GM23338 (cell line): ENCODE results near the gene MAST2.

Experiments
- CREB1 ChIP-seq: fragments of 250-450 bp; sonication (Bioruptor Pico); IDR thresholded peaks from 2 replicates; pipeline ENCODE4 v1.5.0; 2020; ENCODE audit warnings: low read depth, mild to moderate bottlenecking, moderate library complexity
- EZH2 ChIP-seq: fragments of 200-600 bp; sonication (generic); IDR thresholded peaks from one replicate; pipeline ENCODE4 v1.8.0; 2017; ENCODE audit warnings: antibody characterized with exemption, mild to moderate bottlenecking, low read depth; ENCODE audit not compliant: unreplicated experiment
- EZH2phosphoT487 ChIP-seq: fragments of 200-600 bp; sonication (generic); IDR thresholded peaks from one replicate; pipeline ENCODE4 v1.8.1; 2018; ENCODE audit warnings: antibody characterized with exemption; ENCODE audit not compliant: unreplicated experiment
- JUNB ChIP-seq: IDR thresholded peaks from one replicate; pipeline ENCODE4 v1.6.1; 2016; ENCODE audit warnings: antibody characterized with exemption; ENCODE audit not compliant: unreplicated experiment
- POLR2AphosphoS5 ChIP-seq: IDR thresholded peaks from 2 replicates; pipeline ENCODE4 v1.6.1; 2016; ENCODE audit warnings: antibody characterized with exemption, low read depth
- STAT1 ChIP-seq: IDR thresholded peaks from one replicate; pipeline ENCODE4 v1.6.1; 2016; ENCODE audit warnings: antibody characterized with exemption; ENCODE audit not compliant: unreplicated experiment
- ZNF114 ChIP-seq: fragments of 250-450 bp; sonication (Bioruptor Pico); IDR thresholded peaks from 2 replicates; pipeline ENCODE4 v1.5.0; 2020; ENCODE audit warnings: mild to moderate bottlenecking, moderate library complexity
- ZNF331 ChIP-seq: fragments of 250-450 bp; sonication (Bioruptor Pico); IDR thresholded peaks from 2 replicates; pipeline ENCODE4 v1.5.0; 2020; ENCODE audit warnings: low read depth, mild to moderate bottlenecking, moderate library complexity
- TF ChIP-seq, protein P1 (sequence below), 2 experiments: fragments of 200-600 bp in 1 of 2; sonication (generic) in 1 of 2; conservative IDR thresholded peaks; 2 replicates each; pipeline versions ENCODE4 v1.5.1 to v1.6.1; 2016 to 2017; ENCODE audit warnings: antibody characterized with exemption in 2 of 2, low read depth in 2 of 2, mild to moderate bottlenecking in 2 of 2, moderate library complexity in 1 of 2
- TF ChIP-seq, protein P2 (sequence below): IDR thresholded peaks from 2 replicates; pipeline ENCODE4 v1.6.1; 2016; ENCODE audit warnings: antibody characterized with exemption
- TF ChIP-seq, protein P3 (sequence below): IDR thresholded peaks from one replicate; pipeline ENCODE4 v1.6.1; 2018; ENCODE audit warnings: antibody characterized with exemption; ENCODE audit not compliant: unreplicated experiment

DNA sequence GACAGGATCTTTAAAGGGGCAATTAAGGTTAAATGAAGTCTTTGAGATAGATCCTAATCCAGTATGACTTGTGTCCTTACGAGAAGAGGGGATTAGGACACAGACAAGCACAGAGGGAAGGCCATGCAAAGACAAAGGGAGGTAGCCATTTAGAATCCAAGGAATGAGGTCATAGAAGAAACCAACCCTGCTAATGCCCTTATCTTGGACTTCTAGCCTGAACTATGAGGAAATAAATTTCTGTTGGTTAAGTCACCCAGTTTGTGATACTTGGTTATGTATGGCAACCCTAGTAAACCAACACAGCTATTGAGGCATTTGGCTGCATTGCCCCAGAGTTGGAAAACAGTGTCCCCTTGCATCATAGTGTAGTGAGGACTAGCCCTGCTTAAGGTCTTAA lies 121.3 kb downstream of the MAST2 start:
- TF ChIP-seq, protein P1, sequence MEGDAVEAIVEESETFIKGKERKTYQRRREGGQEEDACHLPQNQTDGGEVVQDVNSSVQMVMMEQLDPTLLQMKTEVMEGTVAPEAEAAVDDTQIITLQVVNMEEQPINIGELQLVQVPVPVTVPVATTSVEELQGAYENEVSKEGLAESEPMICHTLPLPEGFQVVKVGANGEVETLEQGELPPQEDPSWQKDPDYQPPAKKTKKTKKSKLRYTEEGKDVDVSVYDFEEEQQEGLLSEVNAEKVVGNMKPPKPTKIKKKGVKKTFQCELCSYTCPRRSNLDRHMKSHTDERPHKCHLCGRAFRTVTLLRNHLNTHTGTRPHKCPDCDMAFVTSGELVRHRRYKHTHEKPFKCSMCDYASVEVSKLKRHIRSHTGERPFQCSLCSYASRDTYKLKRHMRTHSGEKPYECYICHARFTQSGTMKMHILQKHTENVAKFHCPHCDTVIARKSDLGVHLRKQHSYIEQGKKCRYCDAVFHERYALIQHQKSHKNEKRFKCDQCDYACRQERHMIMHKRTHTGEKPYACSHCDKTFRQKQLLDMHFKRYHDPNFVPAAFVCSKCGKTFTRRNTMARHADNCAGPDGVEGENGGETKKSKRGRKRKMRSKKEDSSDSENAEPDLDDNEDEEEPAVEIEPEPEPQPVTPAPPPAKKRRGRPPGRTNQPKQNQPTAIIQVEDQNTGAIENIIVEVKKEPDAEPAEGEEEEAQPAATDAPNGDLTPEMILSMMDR (conservative IDR thresholded peaks at IDR 0.05; ENCODE audit: low read depth in 2 of 2) = no peak
- no peak for TF ChIP-seq POLR2AphosphoS5
- TF ChIP-seq CREB1 (CRISPR knock-in tag) = no peak
- TF ChIP-seq, protein P2, sequence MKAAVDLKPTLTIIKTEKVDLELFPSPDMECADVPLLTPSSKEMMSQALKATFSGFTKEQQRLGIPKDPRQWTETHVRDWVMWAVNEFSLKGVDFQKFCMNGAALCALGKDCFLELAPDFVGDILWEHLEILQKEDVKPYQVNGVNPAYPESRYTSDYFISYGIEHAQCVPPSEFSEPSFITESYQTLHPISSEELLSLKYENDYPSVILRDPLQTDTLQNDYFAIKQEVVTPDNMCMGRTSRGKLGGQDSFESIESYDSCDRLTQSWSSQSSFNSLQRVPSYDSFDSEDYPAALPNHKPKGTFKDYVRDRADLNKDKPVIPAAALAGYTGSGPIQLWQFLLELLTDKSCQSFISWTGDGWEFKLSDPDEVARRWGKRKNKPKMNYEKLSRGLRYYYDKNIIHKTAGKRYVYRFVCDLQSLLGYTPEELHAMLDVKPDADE = no peak
- TF ChIP-seq, protein P3, sequence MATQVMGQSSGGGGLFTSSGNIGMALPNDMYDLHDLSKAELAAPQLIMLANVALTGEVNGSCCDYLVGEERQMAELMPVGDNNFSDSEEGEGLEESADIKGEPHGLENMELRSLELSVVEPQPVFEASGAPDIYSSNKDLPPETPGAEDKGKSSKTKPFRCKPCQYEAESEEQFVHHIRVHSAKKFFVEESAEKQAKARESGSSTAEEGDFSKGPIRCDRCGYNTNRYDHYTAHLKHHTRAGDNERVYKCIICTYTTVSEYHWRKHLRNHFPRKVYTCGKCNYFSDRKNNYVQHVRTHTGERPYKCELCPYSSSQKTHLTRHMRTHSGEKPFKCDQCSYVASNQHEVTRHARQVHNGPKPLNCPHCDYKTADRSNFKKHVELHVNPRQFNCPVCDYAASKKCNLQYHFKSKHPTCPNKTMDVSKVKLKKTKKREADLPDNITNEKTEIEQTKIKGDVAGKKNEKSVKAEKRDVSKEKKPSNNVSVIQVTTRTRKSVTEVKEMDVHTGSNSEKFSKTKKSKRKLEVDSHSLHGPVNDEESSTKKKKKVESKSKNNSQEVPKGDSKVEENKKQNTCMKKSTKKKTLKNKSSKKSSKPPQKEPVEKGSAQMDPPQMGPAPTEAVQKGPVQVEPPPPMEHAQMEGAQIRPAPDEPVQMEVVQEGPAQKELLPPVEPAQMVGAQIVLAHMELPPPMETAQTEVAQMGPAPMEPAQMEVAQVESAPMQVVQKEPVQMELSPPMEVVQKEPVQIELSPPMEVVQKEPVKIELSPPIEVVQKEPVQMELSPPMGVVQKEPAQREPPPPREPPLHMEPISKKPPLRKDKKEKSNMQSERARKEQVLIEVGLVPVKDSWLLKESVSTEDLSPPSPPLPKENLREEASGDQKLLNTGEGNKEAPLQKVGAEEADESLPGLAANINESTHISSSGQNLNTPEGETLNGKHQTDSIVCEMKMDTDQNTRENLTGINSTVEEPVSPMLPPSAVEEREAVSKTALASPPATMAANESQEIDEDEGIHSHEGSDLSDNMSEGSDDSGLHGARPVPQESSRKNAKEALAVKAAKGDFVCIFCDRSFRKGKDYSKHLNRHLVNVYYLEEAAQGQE = no peak
- no peak for TF ChIP-seq EZH2phosphoT487
- no peak for TF ChIP-seq STAT1
- TF ChIP-seq JUNB = no peak
- no peak for TF ChIP-seq EZH2
- no peak for TF ChIP-seq ZNF114 (CRISPR knock-in tag)
- no peak for TF ChIP-seq ZNF331 (CRISPR knock-in tag)
